Measurements from ENCODE around the gene NDUFB4.

GRCh38 chr3:120587332-120587975 is 8.7 kb upstream of the NDUFB4 start:
- no peak for TF ChIP-seq POLR2A (IDR thresholded peaks at IDR 0.05)
- TF ChIP-seq, protein P1, sequence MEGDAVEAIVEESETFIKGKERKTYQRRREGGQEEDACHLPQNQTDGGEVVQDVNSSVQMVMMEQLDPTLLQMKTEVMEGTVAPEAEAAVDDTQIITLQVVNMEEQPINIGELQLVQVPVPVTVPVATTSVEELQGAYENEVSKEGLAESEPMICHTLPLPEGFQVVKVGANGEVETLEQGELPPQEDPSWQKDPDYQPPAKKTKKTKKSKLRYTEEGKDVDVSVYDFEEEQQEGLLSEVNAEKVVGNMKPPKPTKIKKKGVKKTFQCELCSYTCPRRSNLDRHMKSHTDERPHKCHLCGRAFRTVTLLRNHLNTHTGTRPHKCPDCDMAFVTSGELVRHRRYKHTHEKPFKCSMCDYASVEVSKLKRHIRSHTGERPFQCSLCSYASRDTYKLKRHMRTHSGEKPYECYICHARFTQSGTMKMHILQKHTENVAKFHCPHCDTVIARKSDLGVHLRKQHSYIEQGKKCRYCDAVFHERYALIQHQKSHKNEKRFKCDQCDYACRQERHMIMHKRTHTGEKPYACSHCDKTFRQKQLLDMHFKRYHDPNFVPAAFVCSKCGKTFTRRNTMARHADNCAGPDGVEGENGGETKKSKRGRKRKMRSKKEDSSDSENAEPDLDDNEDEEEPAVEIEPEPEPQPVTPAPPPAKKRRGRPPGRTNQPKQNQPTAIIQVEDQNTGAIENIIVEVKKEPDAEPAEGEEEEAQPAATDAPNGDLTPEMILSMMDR (IDR thresholded peaks at IDR 0.05), result no peak
- no peak for TF ChIP-seq EP300 (IDR thresholded peaks at IDR 0.05)
